K562 (cell line): ENCODE results near the gene TMEM151A. TPM values are rescaled to one million over a fixed set of nuclear protein-coding genes. Genes with fewer than 3 reads are reported as not detected.

Experiments
- ARID1B ChIP-seq: fragments of 450-650 bp; IDR thresholded peaks from 2 replicates; pipeline ENCODE4 v1.6.1; 2016; ENCODE audit warnings: antibody characterized with exemption, mild to moderate bottlenecking, inconsistent platforms
- ATF3 ChIP-seq, 2 experiments: fragments of 450-650 bp in 1 of 2; sonication (generic) in 1 of 2; formaldehyde crosslinking in 1 of 2; IDR thresholded peaks in 1 of 2; conservative IDR thresholded peaks in 1 of 2; 2 replicates each; pipeline versions ENCODE4 v1.6.1 to v1.8.1; 2016 to 2023; ENCODE audit warnings: mild to moderate bottlenecking in 2 of 2, moderate library complexity in 2 of 2, inconsistent platforms in 1 of 2, missing genetic modification reagents in 1 of 2
- CBX2 ChIP-seq: fragments of 200-600 bp; sonication (generic); IDR thresholded peaks from one replicate; pipeline ENCODE4 v1.6.1; 2012; ENCODE audit warnings: mild to moderate bottlenecking, low read length, inconsistent platforms; ENCODE audit not compliant: insufficient read depth, poor library complexity, severe bottlenecking
- DEAF1 ChIP-seq: fragments of 450-650 bp; formaldehyde crosslinking; IDR thresholded peaks from 2 replicates; pipeline ENCODE4 v1.4.0; 2020; ENCODE audit warnings: mild to moderate bottlenecking, moderate library complexity
- E2F5 ChIP-seq: sonication (generic); formaldehyde crosslinking; IDR thresholded peaks from 2 replicates; pipeline ENCODE4 v1.8.0; 2022; ENCODE audit warnings: mild to moderate bottlenecking, missing genetic modification reagents
- ETV1 ChIP-seq: fragments of 450-650 bp; conservative IDR thresholded peaks from 2 replicates; pipeline ENCODE4 v1.6.1; 2016; ENCODE audit warnings: missing genetic modification characterization, control low read depth, low read depth, missing compliant biosample characterization
- HIVEP1 ChIP-seq: fragments of 250-450 bp; sonication (Bioruptor Pico); IDR thresholded peaks from 2 replicates; pipeline ENCODE4 v1.4.0; 2020; ENCODE audit warnings: mild to moderate bottlenecking
- HMGN3 ChIP-seq: IDR thresholded peaks from 2 replicates; pipeline ENCODE4 v1.6.1; 2011; ENCODE audit warnings: borderline replicate concordance, low read depth, mild to moderate bottlenecking, mixed read lengths, low read length; ENCODE audit not compliant: insufficient read length; ENCODE audit errors: extremely low read depth
- IRF2 ChIP-seq: sonication (generic); formaldehyde crosslinking; IDR thresholded peaks from 2 replicates; pipeline ENCODE4 v1.8.1; 2022; ENCODE audit warnings: mild to moderate bottlenecking, missing genetic modification reagents
- JUN ChIP-seq, 2 experiments: sonication (generic) in 1 of 2; formaldehyde crosslinking in 1 of 2; IDR thresholded peaks; 2 replicates each; pipeline versions ENCODE4 v1.6.1 to v1.8.0; 2012 to 2022; ENCODE audit warnings: borderline replicate concordance in 2 of 2, mild to moderate bottlenecking in 2 of 2, improper control_type of control experiment in 1 of 2, low read depth in 1 of 2, low read length in 1 of 2, missing genetic modification reagents in 1 of 2
- MXI1 ChIP-seq: IDR thresholded peaks from 2 replicates; pipeline ENCODE4 v1.6.1; 2011; ENCODE audit warnings: low read depth, mild to moderate bottlenecking, improper control_type of control experiment, low read length
- MYBL2 ChIP-seq, 2 experiments: fragments of 450-650 bp in 1 of 2; sonication (generic) in 1 of 2; formaldehyde crosslinking in 1 of 2; IDR thresholded peaks; 2 replicates each; pipeline versions ENCODE4 v1.6.1 to v1.8.1; 2017 to 2022; ENCODE audit warnings: borderline replicate concordance in 1 of 2, inconsistent platforms in 1 of 2, low read depth in 1 of 2, mild to moderate bottlenecking in 1 of 2, missing genetic modification reagents in 1 of 2, moderate library complexity in 1 of 2
- NFIX ChIP-seq: fragments of 250-450 bp; sonication (Bioruptor Pico); IDR thresholded peaks from 2 replicates; pipeline ENCODE4 v1.4.0; 2020; ENCODE audit warnings: low read depth, mild to moderate bottlenecking, moderate library complexity
- SAP30 ChIP-seq: fragments of 200-600 bp; sonication (generic); IDR thresholded peaks from 2 replicates; pipeline ENCODE4 v1.6.1; 2012; ENCODE audit warnings: borderline replicate concordance, low read depth, mild to moderate bottlenecking, moderate library complexity, low read length, control low read depth, inconsistent platforms; ENCODE audit not compliant: insufficient read depth, poor library complexity, severe bottlenecking
- SOX6 ChIP-seq: fragments of 450-650 bp; IDR thresholded peaks from 2 replicates; pipeline ENCODE4 v1.6.1; 2014; ENCODE audit warnings: mild to moderate bottlenecking
- TOE1 ChIP-seq, 2 experiments: fragments of 450-650 bp in 1 of 2; sonication (generic) in 1 of 2; formaldehyde crosslinking in 1 of 2; IDR thresholded peaks; 2 replicates each; pipeline versions ENCODE4 v1.7.1 to v1.8.0; 2016 to 2022; ENCODE audit warnings: borderline replicate concordance in 2 of 2, mild to moderate bottlenecking in 2 of 2, antibody characterized with exemption in 1 of 2, inconsistent platforms in 1 of 2, low read depth in 1 of 2, missing genetic modification reagents in 1 of 2, moderate library complexity in 1 of 2
- TRIM25 ChIP-seq: fragments of 450-650 bp; IDR thresholded peaks from 2 replicates; pipeline ENCODE4 v1.7.0; 2016; ENCODE audit warnings: borderline replicate concordance
- U2AF2 ChIP-seq: fragments of 200-400 bp; formaldehyde crosslinking; optimal IDR thresholded peaks from 2 replicates; pipeline ENCODE3; 2017; ENCODE audit warnings: low read depth, mild to moderate bottlenecking, low read length
- polyA plus RNA-seq, 8 experiments: library from polyadenylated mRNA; depleted of rRNA in 4 of 8; stranded (reverse) in 5 of 8; unstranded in 3 of 8; fragments of >200 nt; fragmentation: Nextera tagmentation in 2 of 8; fragmentation: Illumina TruSeq in 1 of 8; extraction: Ambion mirVana in 2 of 8; extraction: Trizol in 1 of 8; gene quantifications; 2 replicates each; pipeline versions ENCODE4 v1.2.1 to v1.2.3, GENCODE V29; 2011 to 2014; ENCODE audit warnings: inconsistent platforms in 1 of 8, missing spikeins in 1 of 8
- total RNA-seq, 7 experiments: library from RNA; depleted of rRNA in 6 of 7; stranded (reverse); fragments of >200 nt in 6 of 7; fragmentation: Illumina TruSeq in 2 of 7; extraction: Trizol in 2 of 7; gene quantifications; 2 replicates each; pipeline versions ENCODE4 v1.2.1 to v1.2.3, GENCODE V29; 2011 to 2021; ENCODE audit warnings: low replicate concordance in 1 of 7

The TMEM151A gene
- total and polyA plus RNA-seq, 9 of the 15 experiments (the other 6 are each of a cell fraction or from before 2014, with no cell fraction given): not detected

- TF ChIP-seq ETV1 (tag) (no peak; the same call in 1 of the 2 replicates), HIVEP1 (CRISPR knock-in tag) (no peak), U2AF2 (no peak), MXI1 (no peak; the same call in 1 of the 2 replicates), NFIX (CRISPR knock-in tag) (no peak), TOE1 (IDR thresholded peaks at IDR 0.05; ENCODE audit: borderline replicate concordance) (no peak; the same call in 1 of the 2 replicates), TOE1 (CRISPR knock-in tag; IDR thresholded peaks at IDR 0.05; ENCODE audit: borderline replicate concordance, low read depth) (peak; percentile 96), IRF2 (peak; percentile 83; the same call in 1 of the 2 replicates), ARID1B (no peak; the same call in 1 of the 2 replicates), MYBL2 (IDR thresholded peaks at IDR 0.05; ENCODE audit: low read depth) (no peak), MYBL2 (CRISPR knock-in tag; IDR thresholded peaks at IDR 0.05; ENCODE audit: borderline replicate concordance) (no peak), SAP30 (peak; percentile 96), ATF3 (IDR thresholded peaks at IDR 0.05) (no peak), ATF3 (CRISPR knock-in tag; conservative IDR thresholded peaks at IDR 0.05) (no peak), JUN (IDR thresholded peaks at IDR 0.05; ENCODE audit: borderline replicate concordance, low read depth, low read length) (no peak), JUN (CRISPR knock-in tag; IDR thresholded peaks at IDR 0.05; ENCODE audit: borderline replicate concordance) (peak; percentile 72; the same call in 1 of the 2 replicates), E2F5 (CRISPR knock-in tag) (peak; percentile 89; the same call in 1 of the 2 replicates), HMGN3 (peak; percentile 27), CBX2 (no peak), SOX6 (0 out of 2 replicates have a peak, but pooled peaks have one; percentile 0), DEAF1 (CRISPR knock-in tag) (no peak), TRIM25 (no peak)
These were observed 2.0 kb upstream of the TMEM151A start (continued) for GRCh38 chr11:66289548-66290329.
